Smooth muscle cell of trachea (primary cell): ENCODE results near the gene MCM3AP. TPM values are rescaled to one million over a fixed set of nuclear protein-coding genes. Genes with fewer than 3 reads are reported as not detected.

Experiments
- total RNA-seq: library from RNA; depleted of rRNA; stranded (reverse); fragments of >200 nt; gene quantifications from 2 replicates; pipeline ENCODE4 v1.2.1, GENCODE V29; 2014

MCM3AP gene
- 91.8 and 100 TPM in 2 replicates for total RNA-seq

GRCh38 chr21:46285206-46285661 is at the start of gene MCM3AP:
TSS of gene MCM3AP (minus strand) at chr21:46285611. CDS start at chr21:46285286, 325 bp downstream.

GRCh38 chr21:46323710-46324389 is 38.4 kb upstream of the MCM3AP start, which contains the start of the genes C21orf58 and PCNT:
TSS of gene C21orf58 (minus strand) at chr21:46323870. CDS start at chr21:46322738, 1,132 bp downstream.
TSS of gene PCNT (plus strand) at chr21:46324156. CDS start at chr21:46324229, 73 bp downstream.

GRCh38 chr21:46285761-46286647 is 593 bp upstream of the MCM3AP start, which contains the start of gene YBEY:
TSS of gene YBEY (plus strand) at chr21:46286342. CDS start at chr21:46286914, 572 bp downstream.

GRCh38 chr21:46228345-46229051 is 56.9 kb downstream of the MCM3AP start, which contains the start of gene LSS:
TSS of gene LSS (minus strand) at chr21:46228774. CDS start at chr21:46228745, 29 bp downstream.

Other genes starting within 250 kb of the MCM3AP start
- gene COL6A2, start 187.5 kb downstream of the MCM3AP start, total RNA-seq, result 1,719 and 2,867 TPM in 2 replicates
- 1.7 TPM in 1 of 2 replicates, not detected in the other for gene FTCD, start 130.0 kb downstream of the MCM3AP start, total RNA-seq
- gene SPATC1L, start 101.2 kb downstream of the MCM3AP start, total RNA-seq, result 12.2 and 14.6 TPM in 2 replicates
- gene LSS, start 56.8 kb downstream of the MCM3AP start, total RNA-seq, result 233 and 321 TPM in 2 replicates
- 14.4 and 21.1 TPM in 2 replicates for gene YBEY, start 731 bp upstream of the MCM3AP start, total RNA-seq
- 3.0 and 8.9 TPM in 2 replicates for gene C21orf58, start 38.3 kb upstream of the MCM3AP start, total RNA-seq
- gene PCNT, start 38.5 kb upstream of the MCM3AP start, total RNA-seq, result 25.8 and 39.7 TPM in 2 replicates
- gene DIP2A, start 173.3 kb upstream of the MCM3AP start, total RNA-seq, result 28.6 and 38.4 TPM in 2 replicates